ENCODE data around the gene FTSJ1. TPM values are rescaled to one million over a fixed set of nuclear protein-coding genes. Genes with fewer than 3 reads are reported as not detected.

FTSJ1 gene
- total RNA-seq, 3 donors from 2014 or later = 130 to 147 (median 134) TPM

Other genes with a start within 250 kb of the FTSJ1 start
- gene SSX1, start 220.8 kb upstream of the FTSJ1 start, total RNA-seq = under 1 TPM in 2 of 3 donors, not detected in 1; 0.16 to 0.23 TPM
- not detected for gene SSX3, start 119.5 kb upstream of the FTSJ1 start, total RNA-seq
- gene SSX4, start 92.7 kb upstream of the FTSJ1 start, total RNA-seq = not detected
- not detected for gene SSX4B, start 64.2 kb upstream of the FTSJ1 start, total RNA-seq
- 100 to 1,000 TPM; 247 to 282 (median 271) TPM for gene SLC38A5, start 5.9 kb upstream of the FTSJ1 start, total RNA-seq
- 1 to 10 TPM; 7.5 to 10.0 (median 9.4) TPM for gene PORCN, start 32.8 kb downstream of the FTSJ1 start, total RNA-seq
- 100 to 1,000 TPM in 2 of 3 donors, 10 to 100 TPM in 1; 87.0 to 113 (median 106) TPM for gene EBP, start 45.6 kb downstream of the FTSJ1 start, total RNA-seq
- gene TBC1D25, start 63.5 kb downstream of the FTSJ1 start, total RNA-seq = 10 to 100 TPM; 15.1 to 17.4 (median 16.5) TPM
- gene RBM3, start 98.3 kb downstream of the FTSJ1 start, total RNA-seq = 100 to 1,000 TPM; 459 to 489 (median 484) TPM
- 10 to 100 TPM; 36.4 to 49.5 (median 36.9) TPM for gene WDR13, start 121.3 kb downstream of the FTSJ1 start, total RNA-seq
- 10 to 100 TPM; 83.3 to 86.5 (median 86.2) TPM for gene WAS, start 207.6 kb downstream of the FTSJ1 start, total RNA-seq
- gene SUV39H1, start 220.5 kb downstream of the FTSJ1 start, total RNA-seq = 10 to 100 TPM; 21.2 to 25.5 (median 23.2) TPM